ENCODE data around the gene RIMBP2.

Gene RIMBP2

DNA sequence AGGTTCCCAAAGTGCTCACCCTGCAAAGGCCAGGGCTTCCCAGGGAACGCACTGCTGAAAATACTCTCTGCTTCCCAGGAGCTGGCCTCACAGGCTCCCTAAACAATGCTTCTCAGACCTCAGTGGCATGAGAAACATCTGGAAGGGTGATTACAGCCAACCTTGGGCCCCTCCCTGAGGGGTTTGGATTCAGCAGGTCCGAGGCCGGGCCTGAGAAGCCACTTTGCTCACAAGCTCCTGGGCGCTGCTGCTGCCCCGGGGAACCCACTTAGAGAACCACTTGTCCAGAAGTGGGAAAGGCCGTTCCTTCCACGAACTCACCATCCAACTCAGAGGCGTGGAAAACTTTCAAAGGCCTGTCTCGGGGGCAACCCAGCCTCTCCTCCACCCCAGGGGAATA is 247.9 kb downstream of the RIMBP2 start:
- H3K79me2 ChIP-seq (ENCODE audit: low read length), result no peaks in the 10 kb centered on the region
- H3K9me2 ChIP-seq (replicated peaks; ENCODE audit: insufficient read depth, low read length), result no peaks in the 10 kb centered on the region
- no peak for DNase-seq
- no peaks in the 10 kb centered on the region for H3K4me1 ChIP-seq (ENCODE audit: low read length)
- no peak overlapping the region for H3K9ac ChIP-seq (ENCODE audit: low read length)
- H3F3A ChIP-seq (ENCODE audit: insufficient read depth, low read length), result no peaks in the 10 kb centered on the region
- H3K9me3 ChIP-seq (replicated peaks; ENCODE audit: insufficient read depth, low read length), result no peaks in the 10 kb centered on the region
- H4K20me1 ChIP-seq (ENCODE audit: insufficient read depth, low read length), result no peaks in the 10 kb centered on the region
- no peak overlapping the region for H3K4me3 ChIP-seq (ENCODE audit: low read length)
- no peak overlapping the region for H2AFZ ChIP-seq (ENCODE audit: low read length)
- no peak overlapping the region for H3K27ac ChIP-seq (ENCODE audit: low read length)
- TF ChIP-seq EZH2phosphoT487 (IDR thresholded peaks at IDR 0.05; ENCODE audit: low read length) (no peak), EZH2 (optimal IDR thresholded peaks at IDR 0.05; ENCODE audit: low read depth, low read length) (no peak)
- TF ChIP-seq, protein P1, sequence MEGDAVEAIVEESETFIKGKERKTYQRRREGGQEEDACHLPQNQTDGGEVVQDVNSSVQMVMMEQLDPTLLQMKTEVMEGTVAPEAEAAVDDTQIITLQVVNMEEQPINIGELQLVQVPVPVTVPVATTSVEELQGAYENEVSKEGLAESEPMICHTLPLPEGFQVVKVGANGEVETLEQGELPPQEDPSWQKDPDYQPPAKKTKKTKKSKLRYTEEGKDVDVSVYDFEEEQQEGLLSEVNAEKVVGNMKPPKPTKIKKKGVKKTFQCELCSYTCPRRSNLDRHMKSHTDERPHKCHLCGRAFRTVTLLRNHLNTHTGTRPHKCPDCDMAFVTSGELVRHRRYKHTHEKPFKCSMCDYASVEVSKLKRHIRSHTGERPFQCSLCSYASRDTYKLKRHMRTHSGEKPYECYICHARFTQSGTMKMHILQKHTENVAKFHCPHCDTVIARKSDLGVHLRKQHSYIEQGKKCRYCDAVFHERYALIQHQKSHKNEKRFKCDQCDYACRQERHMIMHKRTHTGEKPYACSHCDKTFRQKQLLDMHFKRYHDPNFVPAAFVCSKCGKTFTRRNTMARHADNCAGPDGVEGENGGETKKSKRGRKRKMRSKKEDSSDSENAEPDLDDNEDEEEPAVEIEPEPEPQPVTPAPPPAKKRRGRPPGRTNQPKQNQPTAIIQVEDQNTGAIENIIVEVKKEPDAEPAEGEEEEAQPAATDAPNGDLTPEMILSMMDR (IDR thresholded peaks at IDR 0.05; ENCODE audit: low read length), result no peak
- no peaks in the 10 kb centered on the region for H3K27me3 ChIP-seq (replicated peaks; ENCODE audit: insufficient read depth, low read length)
- no peaks in the 10 kb centered on the region for H3K36me3 ChIP-seq (replicated peaks; ENCODE audit: insufficient read depth, low read length)
- H3K4me2 ChIP-seq (ENCODE audit: low read depth, low read length), result no peak overlapping the region

DNA sequence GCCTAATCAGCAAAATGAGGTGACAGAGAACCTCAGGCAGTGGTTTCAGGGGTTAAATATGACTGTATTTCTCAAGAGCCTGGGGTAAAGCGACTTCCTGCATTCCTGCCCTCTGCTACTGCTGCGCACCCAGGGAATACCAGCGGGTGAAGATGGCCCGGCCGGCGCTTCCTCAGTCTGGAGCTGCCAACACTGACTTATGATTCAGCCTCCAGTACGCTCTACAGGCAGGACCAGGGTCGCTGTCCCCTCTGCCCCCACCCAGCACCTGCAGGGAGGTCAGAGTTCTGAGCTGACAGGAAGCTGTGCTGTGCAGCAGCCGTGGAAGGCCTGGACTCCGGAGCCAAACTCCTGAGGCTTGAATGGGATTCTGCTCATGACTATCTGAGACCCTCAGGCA is 250.5 kb downstream of the RIMBP2 start:
- Histone ChIP-seq H4K20me1 (ENCODE audit: insufficient read depth, low read length) (no peaks in the 10 kb centered on the region), H3K4me2 (ENCODE audit: low read depth, low read length) (no peak overlapping the region), H3K4me3 (ENCODE audit: low read length) (no peak overlapping the region), H3K9me2 (replicated peaks; ENCODE audit: insufficient read depth, low read length) (no peaks in the 10 kb centered on the region), H3K36me3 (replicated peaks; ENCODE audit: insufficient read depth, low read length) (no peaks in the 10 kb centered on the region), H3K9ac (ENCODE audit: low read length) (no peak overlapping the region), H3K27ac (ENCODE audit: low read length) (no peak overlapping the region), H3K79me2 (ENCODE audit: low read length) (no peaks in the 10 kb centered on the region), H3K4me1 (ENCODE audit: low read length) (no peaks in the 10 kb centered on the region), H3K27me3 (replicated peaks; ENCODE audit: insufficient read depth, low read length) (no peaks in the 10 kb centered on the region), H3K9me3 (replicated peaks; ENCODE audit: insufficient read depth, low read length) (no peaks in the 10 kb centered on the region), H2AFZ (ENCODE audit: low read length) (no peak overlapping the region), H3F3A (ENCODE audit: insufficient read depth, low read length) (no peaks in the 10 kb centered on the region)
- no peak for DNase-seq
- TF ChIP-seq, protein P1 (IDR thresholded peaks at IDR 0.05; ENCODE audit: low read length), result no peak
- TF ChIP-seq EZH2phosphoT487 (IDR thresholded peaks at IDR 0.05; ENCODE audit: low read length) (no peak), EZH2 (optimal IDR thresholded peaks at IDR 0.05; ENCODE audit: low read depth, low read length) (no peak)

DNA sequence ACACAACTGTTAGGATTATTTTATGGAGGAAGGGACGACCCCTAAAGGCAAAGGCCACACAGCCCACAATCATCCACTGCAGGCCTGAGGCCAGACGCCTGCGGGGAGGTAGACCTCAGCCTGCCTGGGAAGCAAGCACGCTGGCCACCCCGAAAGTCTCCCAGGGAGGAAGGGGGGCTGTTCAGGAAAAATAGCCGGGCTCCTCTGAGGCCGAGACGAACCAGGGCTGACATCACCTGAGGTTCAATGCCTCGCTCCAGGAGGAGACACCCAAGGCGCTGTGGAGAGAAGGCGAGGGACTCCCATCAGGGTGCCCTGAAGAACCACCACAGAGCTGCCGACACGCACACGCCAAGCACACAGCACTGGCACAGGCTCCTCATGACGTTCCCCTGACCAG is 251.1 kb downstream of the RIMBP2 start:
- Histone ChIP-seq H3K4me3 (ENCODE audit: low read length) (no peak overlapping the region), H3K36me3 (replicated peaks; ENCODE audit: insufficient read depth, low read length) (no peaks in the 10 kb centered on the region), H4K20me1 (ENCODE audit: insufficient read depth, low read length) (no peaks in the 10 kb centered on the region), H3F3A (ENCODE audit: insufficient read depth, low read length) (no peaks in the 10 kb centered on the region), H3K79me2 (ENCODE audit: low read length) (no peaks in the 10 kb centered on the region), H3K9ac (ENCODE audit: low read length) (no peak overlapping the region), H3K4me1 (ENCODE audit: low read length) (no peaks in the 10 kb centered on the region), H3K27me3 (replicated peaks; ENCODE audit: insufficient read depth, low read length) (no peaks in the 10 kb centered on the region), H2AFZ (ENCODE audit: low read length) (no peak overlapping the region), H3K4me2 (ENCODE audit: low read depth, low read length) (no peak overlapping the region), H3K27ac (ENCODE audit: low read length) (no peak overlapping the region), H3K9me2 (replicated peaks; ENCODE audit: insufficient read depth, low read length) (no peaks in the 10 kb centered on the region), H3K9me3 (replicated peaks; ENCODE audit: insufficient read depth, low read length) (no peaks in the 10 kb centered on the region)
- TF ChIP-seq EZH2 (optimal IDR thresholded peaks at IDR 0.05; ENCODE audit: low read depth, low read length), result no peak
- TF ChIP-seq EZH2phosphoT487 (IDR thresholded peaks at IDR 0.05; ENCODE audit: low read length), result no peak
- TF ChIP-seq, protein P1 (IDR thresholded peaks at IDR 0.05; ENCODE audit: low read length), result no peak
- DNase-seq, result no peak
